ENCODE data around the gene DHODH. TPM values are rescaled to one million over a fixed set of nuclear protein-coding genes. Genes with fewer than 3 reads are reported as not detected.

DHODH gene
- total and polyA plus RNA-seq, 10 donors, result 3.3 to 9.9 (median 6.4) TPM

- no peak for DNase-seq
- Histone ChIP-seq H3K4me3 (no peak overlapping the region), H3K9me3 (no peaks in the 10 kb centered on the region), H3K27ac (no peak overlapping the region), H3K36me3 (peaks cover 0 to 84% (median 55%) of the 10 kb centered on the region in 6 donors), H3K4me1 (no peaks in the 10 kb centered on the region), H3K27me3 (replicated peaks in 1 of 7) (no peaks in the 10 kb centered on the region)
- no peak for TF ChIP-seq POLR2A (IDR thresholded peaks at IDR 0.05)
- TF ChIP-seq CTCF (IDR thresholded peaks at IDR 0.05 in 8 of 11, conservative IDR thresholded peaks at IDR 0.05 in 3 of 11), result no peak
- TF ChIP-seq POLR2AphosphoS5 (IDR thresholded peaks at IDR 0.05), result no peak
- intact Hi-C loops (cut with DNase I; ENCODE audit: low total_unique reads), result no loop called here
- WGBS, 5 donors, result 80 to 90% (median 87%) methylated on average over 6 of the region's 6 CpGs
These were observed 16.4 kb downstream of the DHODH start for GRCh38 chr16:72024862-72025382.

- intact Hi-C loops (cut with DNase I; ENCODE audit: low total_unique reads), result no loop called here
- TF ChIP-seq CTCF (IDR thresholded peaks at IDR 0.05 in 8 of 11, conservative IDR thresholded peaks at IDR 0.05 in 3 of 11) (no peak), POLR2A (IDR thresholded peaks at IDR 0.05) (no peak), POLR2AphosphoS5 (IDR thresholded peaks at IDR 0.05) (no peak)
- Histone ChIP-seq H3K27me3 (replicated peaks in 1 of 7) (no peaks in the 10 kb centered on the region), H3K36me3 (peaks cover 0 to 79% (median 52%) of the 10 kb centered on the region in 6 donors), H3K4me1 (no peaks in the 10 kb centered on the region), H3K9me3 (no peaks in the 10 kb centered on the region), H3K27ac (no peak overlapping the region), H3K4me3 (no peak overlapping the region)
- WGBS, 5 donors, result 76 to 89% (median 88%) methylated on average over 15 to 19 of the region's 19 CpGs
- DNase-seq, result no peak
These were observed 17.0 kb downstream of the DHODH start for GRCh38 chr16:72025404-72026114.

GRCh38 chr16:72027669-72028378, 19.3 kb downstream of the DHODH start:
- Histone ChIP-seq H3K27me3 (replicated peaks in 1 of 7) (no peaks in the 10 kb centered on the region), H3K4me3 (no peak overlapping the region), H3K4me1 (no peaks in the 10 kb centered on the region), H3K9me3 (no peaks in the 10 kb centered on the region), H3K27ac (no peak overlapping the region), H3K36me3 (peaks cover 0 to 57% (median 35%) of the 10 kb centered on the region in 6 donors)
- no peak for DNase-seq
- intact Hi-C loops (cut with DNase I; ENCODE audit: low total_unique reads), result no loop called here
- 91 to 97% (median 94%) methylated on average over 6 of the region's 6 CpGs for WGBS, 5 donors
- TF ChIP-seq CTCF (IDR thresholded peaks at IDR 0.05 in 8 of 11, conservative IDR thresholded peaks at IDR 0.05 in 3 of 11) (no peak), POLR2A (IDR thresholded peaks at IDR 0.05) (no peak), POLR2AphosphoS5 (IDR thresholded peaks at IDR 0.05) (no peak)
